Stimulated activated CD8-positive, alpha-beta memory T cell treated with anti-CD3 and anti-CD28 coated beads, Interleukin-12 subunit alpha, Interleukin-12 subunit beta, amount 100 ng/mL, for 24 hours (primary cell): ENCODE measurements around the gene REELD1.

Source experiments
- DNase-seq: peaks from one replicate; pipeline ENCODE4 v3.0.0-alpha.2; 2020; ENCODE audit errors: extremely low read depth

The REELD1 gene

DNA sequence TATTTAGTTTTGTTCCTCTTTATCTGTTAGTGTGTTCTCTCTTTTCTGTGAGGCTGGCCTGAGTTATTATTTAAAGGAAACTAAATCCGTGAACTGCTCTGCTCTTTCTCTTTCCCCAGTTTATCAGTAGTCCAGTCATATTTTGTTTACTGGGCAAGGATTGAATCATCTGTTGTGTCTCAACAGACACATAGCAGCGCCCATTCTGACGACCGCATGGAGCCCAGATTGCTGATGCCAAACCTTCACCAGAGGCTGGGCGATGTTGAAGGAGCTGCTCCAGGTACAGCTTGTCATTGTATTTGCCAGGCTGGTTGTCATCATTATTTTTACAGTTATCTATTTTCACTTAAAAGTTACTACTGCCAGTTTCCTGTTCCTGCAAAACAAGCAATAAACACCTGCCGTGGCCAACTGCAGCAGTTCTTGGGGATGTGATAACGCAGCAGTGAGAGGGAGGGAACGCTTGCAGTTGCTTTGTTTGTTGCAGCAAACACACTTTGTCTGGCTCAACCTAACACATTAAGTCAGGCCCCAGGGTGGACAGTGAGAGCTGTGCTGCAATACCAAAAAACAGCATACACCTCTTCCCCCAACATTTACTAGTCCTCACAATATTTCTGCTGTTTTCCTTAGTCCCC lies 10.1 kb downstream of the REELD1 start:
- no peak for DNase-seq

- no peak for DNase-seq
Measured at GRCh38 chr4:146229406-146229805, 15.1 kb downstream of the REELD1 start.

- DNase-seq = no peak
Measured at GRCh38 chr4:146232131-146232722, 17.9 kb downstream of the REELD1 start.

GRCh38 chr4:146235654-146236177 lies 21.4 kb downstream of the REELD1 start:
- no peak for DNase-seq

GRCh38 chr4:146236216-146236615 lies 21.9 kb downstream of the REELD1 start:
- no peak for DNase-seq

DNA sequence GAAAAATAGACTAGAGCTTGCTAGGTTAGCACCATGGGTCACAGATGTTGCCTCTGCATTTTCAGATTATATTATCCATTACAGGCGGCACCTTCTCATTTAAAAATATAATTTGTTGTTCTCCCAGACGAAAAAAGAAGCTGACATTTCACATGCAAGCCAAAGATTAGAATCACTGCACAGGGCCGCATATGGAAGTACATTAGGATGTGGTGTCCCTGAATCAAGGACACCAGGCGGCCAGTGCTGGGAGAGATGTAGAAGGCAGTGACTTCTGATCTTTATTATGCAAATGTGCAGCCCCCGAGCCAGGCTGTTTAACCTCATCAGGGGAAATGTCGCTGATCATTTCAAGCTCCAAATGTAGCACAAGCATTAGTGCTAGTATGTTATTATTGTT lies 22.8 kb downstream of the REELD1 start:
- DNase-seq = no peak

GRCh38 chr4:146238107-146238506 lies 23.8 kb downstream of the REELD1 start:
- no peak for DNase-seq

DNA sequence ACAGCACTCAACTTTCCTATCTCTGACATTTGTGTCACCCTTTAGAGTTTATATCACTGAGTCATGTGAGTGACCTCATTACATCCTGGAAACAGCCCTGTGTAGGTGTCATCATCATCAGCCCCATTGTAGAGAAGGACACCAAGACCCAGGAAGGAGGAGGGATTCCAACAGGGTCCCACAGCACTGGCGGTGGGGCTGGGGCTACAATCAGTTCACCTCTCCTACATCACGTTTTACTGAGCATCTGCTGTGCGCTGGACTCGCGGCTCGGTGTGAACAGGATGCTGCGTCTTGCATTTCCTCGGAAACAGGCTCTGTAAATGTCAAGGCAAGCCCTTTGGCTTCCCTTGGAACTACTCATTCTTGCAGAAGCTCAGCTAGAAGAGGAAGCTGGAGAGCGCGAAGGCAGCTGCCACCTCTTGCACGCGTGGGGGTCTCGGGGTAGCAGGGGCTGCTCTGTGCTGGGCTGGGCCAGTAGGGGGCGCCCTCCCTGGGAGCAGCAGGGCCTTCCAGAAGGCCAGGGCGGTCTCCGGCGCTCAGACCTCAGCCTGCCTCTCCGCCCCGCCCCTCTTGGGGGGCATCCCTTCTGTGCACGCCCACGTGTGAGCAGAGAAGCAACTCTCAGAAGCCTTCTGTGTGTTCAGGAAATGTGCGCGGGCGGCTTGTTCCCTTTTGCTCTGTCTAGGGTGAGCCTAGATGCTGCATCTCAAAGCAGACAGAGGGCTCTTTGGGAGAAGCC lies 29.0 kb downstream of the REELD1 start:
- DNase-seq = peak; percentile 42

- DNase-seq = no peak
Measured at GRCh38 chr4:146243883-146244277, 29.5 kb downstream of the REELD1 start.

DNA sequence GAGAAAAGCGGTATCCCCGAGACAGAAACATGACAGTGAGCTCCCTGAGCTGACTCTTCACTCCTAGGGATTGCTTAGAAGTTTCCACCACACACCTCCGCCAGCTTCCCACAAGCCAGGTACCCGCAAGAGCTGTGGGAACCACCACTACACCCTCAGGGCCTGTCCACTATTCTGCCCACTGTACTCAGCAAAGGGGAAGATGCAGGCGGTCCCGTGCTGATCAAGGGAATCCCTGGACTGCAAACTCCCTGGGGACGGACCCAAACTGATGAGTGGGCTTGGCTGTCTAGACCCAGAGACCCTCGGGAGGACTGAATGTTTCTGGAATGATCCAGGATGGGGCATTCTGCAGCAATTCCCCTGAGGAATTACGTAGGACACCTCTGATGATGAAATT lies 30.2 kb downstream of the REELD1 start:
- no peak for DNase-seq

DNA sequence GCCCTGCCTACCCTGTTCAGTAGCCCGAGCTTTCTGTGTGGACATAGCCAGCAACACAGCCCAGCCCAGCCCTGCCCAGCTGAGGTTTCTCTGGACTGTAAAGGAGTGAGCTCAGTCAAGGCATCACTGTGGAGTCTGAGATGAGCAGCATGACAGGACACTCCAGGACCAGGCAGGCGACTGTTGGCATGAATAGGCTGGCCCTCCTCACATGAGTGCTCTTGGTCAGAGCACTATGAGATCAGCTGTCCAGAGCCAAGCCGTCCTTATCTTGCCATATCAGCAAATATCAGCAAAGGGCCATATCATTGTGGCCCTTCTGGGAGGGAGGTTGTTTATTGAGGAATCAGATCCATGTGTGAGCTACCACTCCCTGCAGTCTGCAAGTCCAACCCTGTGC lies 30.9 kb downstream of the REELD1 start:
- DNase-seq = no peak

GRCh38 chr4:146245850-146246249 lies 31.5 kb downstream of the REELD1 start:
- DNase-seq = no peak

GRCh38 chr4:146246381-146246780 lies 32.0 kb downstream of the REELD1 start:
- DNase-seq = no peak

GRCh38 chr4:146247356-146247755 lies 33.0 kb downstream of the REELD1 start:
- DNase-seq = no peak

GRCh38 chr4:146252969-146253611 lies 38.8 kb downstream of the REELD1 start:
- DNase-seq = no peak

- no peak for DNase-seq
Measured at GRCh38 chr4:146255463-146255862, 41.1 kb downstream of the REELD1 start.

GRCh38 chr4:146255874-146256273 lies 41.5 kb downstream of the REELD1 start:
- no peak for DNase-seq

DNA sequence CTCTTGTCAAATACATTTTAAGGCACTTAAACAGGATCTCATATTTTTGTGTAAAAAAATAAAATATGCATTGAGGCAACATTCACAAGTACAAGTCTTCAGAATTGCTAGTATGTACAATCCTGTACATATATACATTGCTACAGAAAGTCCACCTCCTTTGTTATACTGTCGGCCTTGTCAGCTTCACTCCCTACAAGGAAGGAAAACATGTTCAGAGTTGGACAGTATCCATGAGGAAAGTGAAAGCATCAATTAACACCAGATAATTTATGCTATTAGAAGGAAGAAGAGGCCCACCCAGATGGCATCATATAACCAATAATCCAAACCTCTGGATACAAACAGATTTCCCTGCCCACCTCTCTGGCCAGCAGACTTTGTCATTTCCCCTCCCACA lies 42.0 kb downstream of the REELD1 start:
- DNase-seq = no peak

DNA sequence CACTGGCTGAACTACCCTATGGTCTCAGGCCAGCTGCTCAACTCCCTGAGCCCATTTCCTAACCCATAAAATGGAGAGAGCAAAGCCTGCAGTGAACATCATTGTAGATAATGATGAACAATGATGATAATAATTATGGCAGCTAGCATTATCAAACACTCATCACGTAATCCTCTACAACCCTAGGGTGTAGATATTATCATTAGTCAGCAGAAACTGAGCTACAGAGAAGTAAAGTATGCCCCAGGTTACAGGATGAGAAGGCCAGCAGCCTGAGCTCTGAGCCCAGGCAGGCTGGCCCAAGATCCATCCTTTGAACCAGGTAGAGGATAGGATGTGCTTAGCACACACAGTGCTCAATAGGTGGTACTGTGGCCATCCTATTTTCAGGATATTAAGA lies 43.2 kb downstream of the REELD1 start:
- no peak for DNase-seq

DNA sequence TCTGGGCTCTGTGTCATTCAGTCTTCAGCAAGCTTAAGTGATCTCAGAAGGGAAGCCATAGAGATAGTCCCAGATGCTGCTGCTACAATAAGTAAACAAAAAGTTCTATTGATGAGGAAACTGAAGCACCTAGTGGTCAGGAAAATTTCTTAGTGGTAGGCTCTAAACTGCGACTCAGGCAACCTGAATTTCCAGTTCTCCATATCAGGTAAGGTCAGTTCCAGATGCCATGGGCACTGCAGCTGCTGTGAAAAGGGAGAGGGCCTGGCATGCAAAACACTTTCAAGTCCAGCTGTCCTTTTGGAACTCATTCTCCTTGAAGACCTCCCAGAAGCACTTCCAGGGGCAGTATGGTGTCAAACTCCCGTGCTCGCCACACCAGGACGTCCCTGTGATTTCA lies 46.2 kb downstream of the REELD1 start:
- DNase-seq = no peak

GRCh38 chr4:146261041-146261440 lies 46.7 kb downstream of the REELD1 start:
- no peak for DNase-seq

- DNase-seq = no peak
Measured at GRCh38 chr4:146263793-146264192, 49.5 kb downstream of the REELD1 start.
